Stimulated activated CD4-positive, alpha-beta T cell treated with anti-CD3 and anti-CD28 coated beads, Interleukin-15, amount 100 ng/mL, for 1 hour (primary cell): ENCODE results near the gene IMPDH1.

Experiments
- DNase-seq, 2 donors: peaks; one replicate each; pipeline ENCODE4 v3.0.0-alpha.2; 2020; ENCODE audit warnings: low read depth in 1 of 2, low spot score in 1 of 2

IMPDH1 gene

GRCh38 chr7:128434413-128435326 is 24.9 kb upstream of the IMPDH1 start:
- no peak for DNase-seq

GRCh38 chr7:128431754-128432153 is 22.0 kb upstream of the IMPDH1 start:
- no peak for DNase-seq

- no peak for DNase-seq
These were observed 21.4 kb upstream of the IMPDH1 start for GRCh38 chr7:128431221-128431620.

GRCh38 chr7:128430207-128430606 is 20.4 kb upstream of the IMPDH1 start:
- no peak for DNase-seq

- no peak for DNase-seq
These were observed 17.6 kb upstream of the IMPDH1 start for GRCh38 chr7:128427289-128427891.

GRCh38 chr7:128425850-128426249 is 16.1 kb upstream of the IMPDH1 start:
- DNase-seq = peak; percentile 46 to 68

- no peak for DNase-seq
These were observed 15.0 kb upstream of the IMPDH1 start for GRCh38 chr7:128424686-128425275.

- no peak for DNase-seq
These were observed 13.1 kb upstream of the IMPDH1 start for GRCh38 chr7:128422842-128423241.

GRCh38 chr7:128422037-128422436 is 12.3 kb upstream of the IMPDH1 start:
- DNase-seq = no peak

- no peak for DNase-seq
These were observed 11.6 kb upstream of the IMPDH1 start for GRCh38 chr7:128421384-128421783.

- no peak for DNase-seq
These were observed 11.0 kb upstream of the IMPDH1 start for GRCh38 chr7:128420773-128421172.

GRCh38 chr7:128419257-128419656 is 9.5 kb upstream of the IMPDH1 start:
- no peak for DNase-seq

- DNase-seq = no peak
These were observed 7.3 kb upstream of the IMPDH1 start for GRCh38 chr7:128417071-128417470.

GRCh38 chr7:128415217-128415785 is 5.5 kb upstream of the IMPDH1 start:
- no peak for DNase-seq

GRCh38 chr7:128410451-128410753 is 620 bp upstream of the IMPDH1 start:
- DNase-seq = no peak

GRCh38 chr7:128408709-128409595 is 830 bp downstream of the IMPDH1 start:
- no peak for DNase-seq

- no peak for DNase-seq
These were observed 1.8 kb downstream of the IMPDH1 start for GRCh38 chr7:128407751-128408708.

- DNase-seq = no peak
These were observed 2.6 kb downstream of the IMPDH1 start for GRCh38 chr7:128407233-128407589.

GRCh38 chr7:128406314-128407232 is 3.2 kb downstream of the IMPDH1 start:
- no peak for DNase-seq
